Hepatic stellate cell (primary cell): ENCODE data around the gene PPP1R1A.

Experiments
- DNase-seq: peaks from one replicate; pipeline ENCODE4 v3.0.0; 2011; ENCODE audit warnings: low spot score

The PPP1R1A gene

DNA sequence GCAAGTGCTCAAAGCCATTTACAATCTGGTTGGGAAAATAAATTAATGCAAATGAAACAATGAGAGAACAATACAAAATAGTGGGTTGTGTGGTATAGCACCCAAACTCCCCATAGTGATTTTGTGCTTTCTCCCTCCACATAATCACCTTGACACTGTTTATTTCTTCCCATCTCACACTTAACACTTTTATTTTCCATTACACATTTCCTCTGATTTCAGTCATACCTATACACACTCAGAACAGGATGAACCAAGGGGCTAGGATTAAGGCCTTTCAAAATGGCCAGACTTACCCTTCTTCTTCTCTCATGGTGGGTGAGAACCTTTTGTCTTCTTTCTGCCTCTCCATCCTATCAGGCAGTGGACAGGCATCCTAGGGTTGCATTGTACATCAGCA, 53.0 kb downstream of the PPP1R1A start:
- DNase-seq, result no peak

DNA sequence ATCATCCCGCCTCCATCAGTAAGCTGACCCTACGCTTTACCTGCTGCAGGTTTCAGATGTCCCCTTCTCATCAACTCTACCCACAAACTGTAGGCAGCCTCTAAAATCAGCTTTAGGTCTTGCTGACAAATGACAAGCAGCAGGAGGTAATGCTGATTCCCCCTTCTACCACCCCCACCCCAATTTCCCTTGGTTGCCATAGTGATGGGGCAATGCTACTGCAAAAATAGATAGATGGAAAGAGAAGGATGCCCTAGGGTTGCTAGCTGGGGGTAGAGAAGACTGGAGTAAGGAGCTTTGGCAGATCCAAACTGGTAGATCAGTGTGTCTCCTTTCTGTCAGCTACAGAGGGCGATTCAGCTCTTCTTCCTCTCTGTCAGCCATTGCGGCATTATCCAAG, 58.9 kb downstream of the PPP1R1A start:
- DNase-seq, result no peak
